SU-DHL-6 (cell line): ENCODE data around the gene AQP12B.

Source experiments
- H2AFZ ChIP-seq: fragments of 200-600 bp; sonication (generic); 2 replicates; pipeline ENCODE4 v1.6.1; 2014; ENCODE audit warnings: low read depth, mild to moderate bottlenecking, moderate library complexity, mixed read lengths, antibody characterized with exemption, low read length; ENCODE audit not compliant: severe bottlenecking
- H3F3A ChIP-seq: fragments of 200-600 bp; shearing (Covaris generic); 2 replicates; pipeline ENCODE4 v1.6.0; 2016; ENCODE audit warnings: antibody characterized with exemption, mild to moderate bottlenecking; ENCODE audit not compliant: insufficient read depth
- H3K27ac ChIP-seq: fragments of 200-600 bp; sonication (generic); 2 replicates; pipeline ENCODE4 v1.5.1; 2016; ENCODE audit warnings: low read depth, mild to moderate bottlenecking, low read length, moderate library complexity, mixed read lengths
- H3K27me3 ChIP-seq: fragments of 200-600 bp; sonication (generic), shearing (Covaris generic); 2 replicates; pipeline ENCODE4 v1.6.0; 2014; ENCODE audit warnings: mild to moderate bottlenecking, low read length
- H3K36me3 ChIP-seq: fragments of 200-600 bp; sonication (generic); 2 replicates; pipeline ENCODE4 v1.6.1; 2014; ENCODE audit warnings: mild to moderate bottlenecking, low read length, mixed read lengths
- H3K4me2 ChIP-seq: fragments of 300-600, 200-600 bp; shearing (Covaris generic), sonication (generic); 2 replicates; pipeline ENCODE4 v1.6.0; 2014; ENCODE audit warnings: low read length, low read depth, mild to moderate bottlenecking; ENCODE audit not compliant: poor library complexity, severe bottlenecking
- H3K4me3 ChIP-seq: fragments of 200-600 bp; sonication (generic); 2 replicates; pipeline ENCODE4 v1.5.1; 2014; ENCODE audit warnings: antibody characterized with exemption, low read length, mild to moderate bottlenecking, mixed read lengths; ENCODE audit not compliant: insufficient read depth, poor library complexity, severe bottlenecking
- H3K79me2 ChIP-seq: fragments of 200-600 bp; sonication (generic); 2 replicates; pipeline ENCODE4 v1.6.1; 2014; ENCODE audit warnings: mild to moderate bottlenecking, low read length, moderate library complexity; ENCODE audit not compliant: insufficient read depth
- H3K9ac ChIP-seq: fragments of 200-600 bp; sonication (generic); 2 replicates; pipeline ENCODE4 v1.7.0; 2014; ENCODE audit warnings: mild to moderate bottlenecking, low read length
- H3K9me2 ChIP-seq: fragments of 200-600 bp; sonication (generic); replicated peaks from 2 replicates; pipeline ENCODE4 v1.6.1; 2014; ENCODE audit warnings: low read length; ENCODE audit not compliant: insufficient read depth
- H3K9me3 ChIP-seq: fragments of 200-600 bp; sonication (generic); 2 replicates; pipeline ENCODE4 v1.6.1; 2014; ENCODE audit warnings: low read length, mixed read lengths; ENCODE audit not compliant: insufficient read depth
- H4K20me1 ChIP-seq: fragments of 200-600 bp; sonication (generic); 2 replicates; pipeline ENCODE4 v1.6.1; 2014; ENCODE audit warnings: low read depth, mild to moderate bottlenecking, antibody characterized with exemption, low read length, moderate library complexity, mixed read lengths
- CTCF ChIP-seq: fragments of 200-600 bp; sonication (generic); IDR thresholded peaks from one replicate; pipeline ENCODE4 v1.5.1; 2017; ENCODE audit warnings: antibody characterized with exemption, mild to moderate bottlenecking, low read length, moderate library complexity; ENCODE audit not compliant: insufficient read depth, poor library complexity, severe bottlenecking
- EZH2phosphoT487 ChIP-seq: fragments of 200-600 bp; sonication (generic), shearing (Covaris generic); conservative IDR thresholded peaks from 2 replicates; pipeline ENCODE4 v1.6.1; 2018; ENCODE audit warnings: mild to moderate bottlenecking, antibody characterized with exemption, low read length, moderate library complexity, mixed read lengths

Gene AQP12B

GRCh38 chr2:240637901-240638345 is 44.8 kb downstream of the AQP12B start:
- Histone ChIP-seq H3K9me3 (no peaks in the 10 kb centered on the region), H2AFZ (no peak overlapping the region), H3K9me2 (no peaks in the 10 kb centered on the region), H3K36me3 (no peaks in the 10 kb centered on the region), H4K20me1 (no peaks in the 10 kb centered on the region), H3F3A (no peaks in the 10 kb centered on the region), H3K4me3 (no peak overlapping the region), H3K79me2 (no peaks in the 10 kb centered on the region), H3K9ac (no peak overlapping the region), H3K27me3 (no peaks in the 10 kb centered on the region), H3K27ac (no peak overlapping the region), H3K4me2 (no peak overlapping the region)
- TF ChIP-seq EZH2phosphoT487 (no peak), CTCF (no peak)

GRCh38 chr2:240637116-240637900 is 45.4 kb downstream of the AQP12B start:
- no peak overlapping the region for H2AFZ ChIP-seq
- H3K36me3 ChIP-seq = no peaks in the 10 kb centered on the region
- H3K4me3 ChIP-seq = no peak overlapping the region
- H3K9me3 ChIP-seq = no peaks in the 10 kb centered on the region
- H3K27me3 ChIP-seq = no peaks in the 10 kb centered on the region
- no peaks in the 10 kb centered on the region for H3K9me2 ChIP-seq
- no peak overlapping the region for H3K9ac ChIP-seq
- no peaks in the 10 kb centered on the region for H4K20me1 ChIP-seq
- H3K79me2 ChIP-seq = no peaks in the 10 kb centered on the region
- no peak overlapping the region for H3K4me2 ChIP-seq
- no peak overlapping the region for H3K27ac ChIP-seq
- H3F3A ChIP-seq = no peaks in the 10 kb centered on the region
- TF ChIP-seq EZH2phosphoT487 (no peak), CTCF (no peak)

GRCh38 chr2:240636563-240637115 is 46.0 kb downstream of the AQP12B start:
- H3K79me2 ChIP-seq = no peaks in the 10 kb centered on the region
- H3K9ac ChIP-seq = no peak overlapping the region
- no peak for TF ChIP-seq CTCF
- no peak for TF ChIP-seq EZH2phosphoT487
- no peaks in the 10 kb centered on the region for H3K27me3 ChIP-seq
- no peak overlapping the region for H3K4me3 ChIP-seq
- H3K9me3 ChIP-seq = no peaks in the 10 kb centered on the region
- no peaks in the 10 kb centered on the region for H3K36me3 ChIP-seq
- H2AFZ ChIP-seq = no peak overlapping the region
- H4K20me1 ChIP-seq = no peaks in the 10 kb centered on the region
- no peak overlapping the region for H3K4me2 ChIP-seq
- no peaks in the 10 kb centered on the region for H3F3A ChIP-seq
- H3K9me2 ChIP-seq = no peaks in the 10 kb centered on the region
- no peak overlapping the region for H3K27ac ChIP-seq
